DND-41 (cell line): ENCODE results near the gene GAPT.

Source experiments
- ATAC-seq: fragments of 200-7000 bp; cut with Tn5 transposase; 3 replicates; pipeline ENCODE4 v1.9.1; 2021; ENCODE audit warnings: low read depth; ENCODE audit not compliant: insufficient read depth
- DNase-seq: peaks from one replicate; pipeline ENCODE4 v3.0.0-alpha.2; 2020
- H2AFZ ChIP-seq: 2 replicates; pipeline ENCODE4 v1.6.0; 2012; ENCODE audit warnings: low read depth, low read length
- H3K27ac ChIP-seq: 2 replicates; pipeline ENCODE4 v1.5.1; 2012; ENCODE audit warnings: low read length, inconsistent platforms
- H3K27me3 ChIP-seq: fragments of 200-600 bp; sonication (generic); 2 replicates; pipeline ENCODE4 v1.6.0; 2012; ENCODE audit warnings: low read length, mild to moderate bottlenecking, inconsistent platforms; ENCODE audit not compliant: insufficient read depth, poor library complexity
- H3K36me3 ChIP-seq: 2 replicates; pipeline ENCODE4 v1.5.1; 2012; ENCODE audit warnings: low read length, inconsistent platforms; ENCODE audit not compliant: insufficient read depth
- H3K4me1 ChIP-seq: 2 replicates; pipeline ENCODE4 v1.5.1; 2012; ENCODE audit warnings: mild to moderate bottlenecking, low read length; ENCODE audit not compliant: insufficient read depth
- H3K4me2 ChIP-seq: 2 replicates; pipeline ENCODE4 v1.6.0; 2012; ENCODE audit warnings: mild to moderate bottlenecking, moderate library complexity, low read length, inconsistent platforms; ENCODE audit not compliant: insufficient read depth
- H3K4me3 ChIP-seq, 2 experiments: fragments of 200-600 bp in 1 of 2; shearing (Covaris generic) in 1 of 2; 2 replicates each; pipeline ENCODE4 v1.5.1; 2012 to 2016; ENCODE audit warnings: inconsistent platforms in 2 of 2, low read length in 2 of 2, mild to moderate bottlenecking in 2 of 2, low read depth in 1 of 2, moderate library complexity in 1 of 2
- H3K79me2 ChIP-seq: 2 replicates; pipeline ENCODE4 v1.6.0; 2012; ENCODE audit warnings: low read length, inconsistent platforms; ENCODE audit not compliant: insufficient read depth
- H3K9ac ChIP-seq: 2 replicates; pipeline ENCODE4 v1.6.0; 2012; ENCODE audit warnings: low read depth, mild to moderate bottlenecking, inconsistent platforms, low read length, moderate library complexity
- H3K9me3 ChIP-seq: 2 replicates; pipeline ENCODE4 v1.5.1; 2012; ENCODE audit warnings: low read length, moderate library complexity, mild to moderate bottlenecking, inconsistent platforms; ENCODE audit not compliant: insufficient read depth, severe bottlenecking
- H4K20me1 ChIP-seq: 2 replicates; pipeline ENCODE4 v1.6.0; 2012; ENCODE audit warnings: low read length; ENCODE audit not compliant: insufficient read depth
- CTCF ChIP-seq: IDR thresholded peaks from 2 replicates; pipeline ENCODE4 v1.5.1; 2012; ENCODE audit warnings: borderline replicate concordance, low read length, moderate library complexity, mild to moderate bottlenecking; ENCODE audit not compliant: poor library complexity, severe bottlenecking; ENCODE audit errors: extremely low read depth
- EZH2 ChIP-seq: IDR thresholded peaks from 3 replicates; pipeline ENCODE4 v1.6.1; 2012; ENCODE audit warnings: borderline replicate concordance, low read depth, mild to moderate bottlenecking, moderate library complexity, low read length, inconsistent platforms; ENCODE audit not compliant: severe bottlenecking

The GAPT gene

GRCh38 chr5:58542709-58543108, 51.5 kb downstream of the GAPT start:
- Histone ChIP-seq H3K4me3 (no peak overlapping the region), H3K9ac (no peak overlapping the region), H3K27ac (no peak overlapping the region), H3K4me2 (no peak overlapping the region), H3K36me3 (no peaks in the 10 kb centered on the region), H3K4me1 (no peaks in the 10 kb centered on the region), H4K20me1 (no peaks in the 10 kb centered on the region), H3K9me3 (no peaks in the 10 kb centered on the region), H3K27me3 (no peaks in the 10 kb centered on the region), H2AFZ (no peak overlapping the region), H3K79me2 (no peaks in the 10 kb centered on the region)
- ATAC-seq (no peak), DNase-seq (no peak)
- TF ChIP-seq CTCF (no peak), EZH2 (no peak)

- Histone ChIP-seq H2AFZ (no peak overlapping the region), H3K36me3 (no peaks in the 10 kb centered on the region), H4K20me1 (no peaks in the 10 kb centered on the region), H3K9ac (no peak overlapping the region), H3K79me2 (no peaks in the 10 kb centered on the region), H3K27ac (no peak overlapping the region), H3K9me3 (no peaks in the 10 kb centered on the region), H3K4me3 (no peak overlapping the region), H3K4me2 (no peak overlapping the region), H3K4me1 (no peaks in the 10 kb centered on the region), H3K27me3 (no peaks in the 10 kb centered on the region)
- ATAC-seq: no peak
- TF ChIP-seq EZH2 (no peak), CTCF (no peak)
- no peak for DNase-seq
Measured at GRCh38 chr5:58543723-58544122, 52.5 kb downstream of the GAPT start.

DNA sequence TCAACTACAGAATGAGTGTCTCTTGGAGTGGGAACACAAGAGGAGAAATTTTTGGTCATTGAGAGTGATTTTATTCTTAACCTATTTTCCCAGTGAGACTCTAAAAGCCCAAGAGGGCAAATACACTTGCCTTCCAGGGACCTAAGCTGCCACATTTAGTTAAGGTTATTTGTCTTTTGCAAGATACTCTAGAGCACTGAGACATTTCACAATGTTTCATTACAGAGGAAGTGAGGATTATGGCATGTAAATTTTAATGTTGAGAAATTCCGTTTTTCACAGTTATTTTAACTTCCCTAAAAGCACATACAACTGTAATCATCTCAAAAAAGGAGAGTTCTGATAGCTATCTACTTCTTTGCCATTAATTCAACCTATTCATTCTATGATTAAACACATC, 53.0 kb downstream of the GAPT start:
- H2AFZ ChIP-seq: no peak overlapping the region
- H3K4me2 ChIP-seq: no peak overlapping the region
- no peaks in the 10 kb centered on the region for H3K79me2 ChIP-seq
- no peak overlapping the region for H3K9ac ChIP-seq
- H3K4me3 ChIP-seq: no peak overlapping the region
- H3K27me3 ChIP-seq: no peaks in the 10 kb centered on the region
- DNase-seq (no peak), ATAC-seq (no peak)
- H3K27ac ChIP-seq: no peak overlapping the region
- no peaks in the 10 kb centered on the region for H3K36me3 ChIP-seq
- no peaks in the 10 kb centered on the region for H4K20me1 ChIP-seq
- no peak for TF ChIP-seq EZH2
- TF ChIP-seq CTCF: no peak
- H3K9me3 ChIP-seq: no peaks in the 10 kb centered on the region
- no peaks in the 10 kb centered on the region for H3K4me1 ChIP-seq

GRCh38 chr5:58544926-58545325, 53.7 kb downstream of the GAPT start:
- Histone ChIP-seq H3K36me3 (no peaks in the 10 kb centered on the region), H4K20me1 (no peaks in the 10 kb centered on the region), H3K4me2 (no peak overlapping the region), H3K27ac (no peak overlapping the region), H3K4me3 (no peak overlapping the region), H3K9me3 (no peaks in the 10 kb centered on the region), H2AFZ (no peak overlapping the region), H3K9ac (no peak overlapping the region), H3K79me2 (no peaks in the 10 kb centered on the region), H3K4me1 (no peaks in the 10 kb centered on the region), H3K27me3 (no peaks in the 10 kb centered on the region)
- DNase-seq (no peak), ATAC-seq (no peak)
- no peak for TF ChIP-seq CTCF
- no peak for TF ChIP-seq EZH2
